DMS53 treated with DMSO at 0.1 percent for 48 hours (cell line): Measurements from ENCODE around the gene ARHGEF10L.
"Not testable (repeated sequence)": the region's sequence is repeated elsewhere in the genome, so short reads cannot be mapped to it uniquely, and the experiment has no call there.

Experiments
- DNase-seq: peaks from one replicate; lab custom pipeline; 2025; ENCODE audit not compliant: unreplicated experiment; lab: John Stamatoyannopoulos, UW

The ARHGEF10L gene

DNA sequence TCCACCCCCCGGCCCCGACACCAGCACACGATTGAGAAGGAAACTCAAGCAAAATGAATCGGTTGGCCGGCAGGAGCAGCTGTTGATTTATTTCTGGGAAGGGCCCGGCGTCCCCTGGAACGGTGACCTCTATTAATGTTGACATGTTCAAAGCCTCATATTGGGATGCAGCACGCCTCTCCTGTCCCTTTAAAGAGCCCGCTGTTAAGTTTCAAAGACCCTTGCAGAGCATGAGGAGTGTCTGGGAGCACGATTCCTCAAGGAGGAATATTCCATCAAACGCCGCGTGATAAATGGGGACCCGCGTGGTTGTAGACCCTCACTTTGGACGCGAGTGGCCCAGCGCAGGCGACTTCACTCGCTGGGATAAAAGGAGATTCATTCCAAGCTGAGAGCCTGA is 194.2 kb downstream of the ARHGEF10L start:
- DNase-seq, result no peak

DNA sequence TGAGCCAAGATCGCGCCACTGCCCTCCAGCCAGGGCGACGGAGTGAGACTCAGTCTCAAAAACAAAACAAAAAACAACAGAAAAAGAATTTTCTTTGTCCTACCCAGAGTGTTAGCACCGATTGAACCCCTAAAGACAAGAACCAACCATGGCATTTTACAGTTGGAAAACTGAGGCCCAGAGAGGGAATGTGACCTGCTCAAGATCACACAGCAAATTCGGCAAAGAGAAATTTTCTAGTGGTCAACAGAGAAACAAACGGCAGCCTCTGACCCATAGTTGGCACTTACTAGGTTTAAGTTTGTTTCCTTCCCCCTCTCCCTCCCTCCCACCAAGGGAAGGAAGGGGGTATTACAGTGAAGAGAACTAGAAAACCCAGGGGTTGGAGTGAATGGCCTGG is 195.1 kb downstream of the ARHGEF10L start:
- DNase-seq, result no peak

DNA sequence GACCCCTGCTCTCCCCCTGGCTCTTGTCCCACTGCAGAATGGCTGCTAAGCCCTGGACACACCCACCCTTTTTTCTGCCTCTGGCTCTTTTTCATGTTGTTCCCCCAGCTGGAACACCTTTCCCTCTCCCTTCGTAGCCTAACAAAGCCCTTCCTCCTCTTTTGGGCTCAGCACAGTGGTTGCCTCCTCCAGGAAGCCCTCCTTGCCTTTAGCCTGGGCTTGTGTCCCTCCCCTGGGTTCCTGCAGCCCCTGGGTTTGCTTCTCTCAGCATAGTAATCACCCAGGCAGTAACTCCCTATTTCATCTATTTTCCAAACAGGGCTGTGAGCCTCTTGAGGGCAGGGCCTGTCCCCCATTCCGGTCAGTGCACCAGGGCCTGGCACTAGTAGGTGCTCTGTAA is 195.8 kb downstream of the ARHGEF10L start:
- no peak for DNase-seq

DNA sequence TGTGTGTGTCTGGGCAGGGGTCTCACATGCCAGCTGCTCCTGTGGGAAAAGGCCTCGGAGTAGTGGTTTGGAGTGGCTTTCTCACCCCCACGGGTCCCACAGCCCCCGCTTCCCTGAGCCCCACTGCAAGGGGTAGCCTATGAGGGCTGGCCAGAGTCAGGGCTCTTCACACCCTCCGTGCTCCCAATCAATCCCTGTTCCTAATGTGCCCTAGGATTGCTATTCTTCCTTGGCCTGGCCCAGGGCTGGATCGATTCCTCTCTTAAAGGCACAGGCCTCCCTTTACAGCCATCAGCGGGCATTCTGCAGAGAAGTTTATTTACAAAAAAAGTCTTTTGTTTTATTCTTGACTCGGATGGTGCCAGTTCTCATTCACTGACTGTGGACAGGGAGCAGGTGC is 196.3 kb downstream of the ARHGEF10L start:
- no peak for DNase-seq

DNA sequence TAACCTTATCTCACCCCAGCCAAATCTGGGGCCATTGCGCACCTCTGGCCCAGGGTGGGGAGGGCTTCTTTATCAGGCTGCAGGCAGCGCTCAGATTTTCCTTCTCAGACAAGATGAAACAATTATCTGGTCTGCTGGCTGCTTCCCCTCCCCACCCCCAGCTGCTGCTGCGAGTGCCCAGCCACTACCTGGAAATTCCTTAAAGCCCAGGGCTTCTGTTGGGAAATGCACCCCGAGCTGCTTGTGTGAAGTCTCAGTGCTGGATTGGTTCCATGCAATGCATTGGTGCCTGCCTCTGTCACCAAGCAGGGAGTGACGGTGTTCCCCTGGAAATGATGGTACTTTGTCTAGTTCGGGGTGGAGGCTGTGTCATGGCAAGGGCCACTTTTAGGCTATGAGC is 197.1 kb downstream of the ARHGEF10L start:
- DNase-seq, result no peak

DNA sequence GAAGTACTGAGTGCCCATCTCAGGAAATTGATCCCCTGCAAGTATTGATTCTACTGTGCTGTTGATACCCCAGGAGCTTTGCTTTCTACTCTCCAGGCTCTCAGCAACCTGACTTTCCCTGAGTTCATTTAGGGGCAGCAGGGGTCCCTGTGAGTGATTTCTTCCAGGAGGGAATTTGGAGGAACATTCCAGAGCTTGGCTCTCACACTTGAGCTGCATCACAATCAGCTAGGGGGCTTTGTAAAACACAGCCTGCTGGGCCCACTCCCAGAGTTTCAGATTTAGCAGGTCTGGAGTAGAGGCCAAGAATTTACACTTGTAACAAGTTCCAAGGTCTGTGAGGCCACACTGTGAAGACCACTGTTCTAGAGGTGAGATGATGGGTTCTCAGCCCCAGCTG is 199.6 kb downstream of the ARHGEF10L start:
- DNase-seq, result no peak

DNA sequence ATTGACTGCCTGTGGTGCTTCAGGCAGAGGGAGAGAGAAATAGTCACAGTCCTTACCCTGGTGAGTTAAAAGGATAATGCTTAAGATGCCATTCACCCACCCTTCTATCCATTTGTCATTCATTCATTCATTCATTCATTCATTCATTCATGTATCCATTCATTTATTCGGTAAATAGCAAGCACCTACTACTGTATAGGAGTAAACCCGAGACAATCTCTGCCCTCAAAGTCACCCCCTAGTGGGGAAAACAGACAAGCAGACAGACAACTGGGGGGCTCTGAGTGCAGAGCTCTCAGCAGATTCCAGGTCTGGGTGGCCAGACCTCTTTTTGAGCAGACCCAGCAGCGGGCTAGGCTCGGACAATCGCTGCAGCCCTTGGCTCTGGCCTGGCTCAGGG is 201.6 kb downstream of the ARHGEF10L start:
- no peak for DNase-seq

DNA sequence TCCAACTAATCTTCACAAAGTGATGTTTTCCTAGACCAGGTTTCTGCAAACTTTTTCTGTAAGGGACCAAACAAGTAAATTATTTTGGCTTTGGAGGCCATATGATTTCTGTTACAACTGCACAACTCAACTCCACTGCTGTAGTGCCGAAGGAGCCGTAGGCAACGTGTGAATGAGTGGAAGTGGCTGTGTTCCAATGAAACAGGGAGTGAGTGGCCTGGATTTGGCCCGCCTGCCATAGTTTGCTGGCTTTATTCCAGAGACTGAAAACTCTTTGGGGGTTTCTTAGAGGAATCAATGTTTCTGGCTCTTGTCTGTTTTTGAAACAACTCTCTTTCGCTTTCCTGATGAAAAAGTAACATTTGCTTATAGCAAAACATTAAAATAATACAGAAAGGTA is 203.1 kb downstream of the ARHGEF10L start:
- DNase-seq, result no peak

DNA sequence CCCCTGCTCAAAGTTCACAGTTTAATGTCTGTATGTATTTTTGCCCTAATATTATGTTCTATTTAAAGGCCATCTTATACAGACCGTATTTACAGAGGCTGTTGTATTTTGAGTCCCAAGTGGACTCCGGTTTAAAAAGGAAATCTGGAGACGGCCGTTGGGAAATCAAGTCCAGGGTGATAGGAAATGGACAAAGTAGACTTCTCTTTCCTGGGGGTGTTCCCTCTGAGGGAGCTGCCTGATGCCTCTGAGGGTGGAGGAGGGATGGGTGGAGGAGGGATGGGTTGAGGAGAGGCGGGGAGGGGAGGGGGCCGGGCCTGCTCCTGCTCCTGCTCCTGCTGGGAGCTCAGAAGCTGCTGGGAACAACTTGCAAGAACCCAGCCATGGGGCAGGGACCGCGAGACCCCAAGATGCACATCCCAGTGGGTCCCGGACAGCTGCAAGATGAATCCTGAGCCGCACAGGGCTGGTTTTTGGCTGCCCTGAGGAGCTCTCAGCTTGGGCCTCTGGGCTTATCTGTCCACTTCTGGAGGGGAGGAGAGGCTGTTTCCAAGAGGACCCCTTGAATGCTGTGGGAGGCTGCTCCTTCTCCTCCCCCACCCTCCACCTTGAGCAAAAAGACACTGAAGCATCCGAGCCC is 203.6 kb downstream of the ARHGEF10L start:
- no peak for DNase-seq

DNA sequence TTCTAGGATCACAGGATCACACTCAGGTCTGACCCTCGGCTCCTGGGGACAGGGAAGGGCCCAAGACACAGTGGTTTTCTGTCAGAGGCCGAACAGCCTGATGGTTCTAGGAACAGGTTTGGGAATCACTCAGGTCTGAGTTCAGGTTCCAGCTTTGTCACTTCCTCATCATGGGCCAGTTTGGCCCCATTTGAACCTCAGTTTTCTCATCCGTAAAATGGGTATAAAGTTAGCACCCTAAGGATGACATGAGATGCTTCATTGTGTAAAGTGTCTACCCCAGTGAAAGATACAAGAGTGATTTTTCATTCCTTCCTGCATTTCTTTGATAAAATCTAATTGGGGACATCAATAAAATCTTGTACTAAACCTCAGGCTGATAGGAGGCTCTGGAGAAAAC is 204.4 kb downstream of the ARHGEF10L start:
- no peak for DNase-seq

DNA sequence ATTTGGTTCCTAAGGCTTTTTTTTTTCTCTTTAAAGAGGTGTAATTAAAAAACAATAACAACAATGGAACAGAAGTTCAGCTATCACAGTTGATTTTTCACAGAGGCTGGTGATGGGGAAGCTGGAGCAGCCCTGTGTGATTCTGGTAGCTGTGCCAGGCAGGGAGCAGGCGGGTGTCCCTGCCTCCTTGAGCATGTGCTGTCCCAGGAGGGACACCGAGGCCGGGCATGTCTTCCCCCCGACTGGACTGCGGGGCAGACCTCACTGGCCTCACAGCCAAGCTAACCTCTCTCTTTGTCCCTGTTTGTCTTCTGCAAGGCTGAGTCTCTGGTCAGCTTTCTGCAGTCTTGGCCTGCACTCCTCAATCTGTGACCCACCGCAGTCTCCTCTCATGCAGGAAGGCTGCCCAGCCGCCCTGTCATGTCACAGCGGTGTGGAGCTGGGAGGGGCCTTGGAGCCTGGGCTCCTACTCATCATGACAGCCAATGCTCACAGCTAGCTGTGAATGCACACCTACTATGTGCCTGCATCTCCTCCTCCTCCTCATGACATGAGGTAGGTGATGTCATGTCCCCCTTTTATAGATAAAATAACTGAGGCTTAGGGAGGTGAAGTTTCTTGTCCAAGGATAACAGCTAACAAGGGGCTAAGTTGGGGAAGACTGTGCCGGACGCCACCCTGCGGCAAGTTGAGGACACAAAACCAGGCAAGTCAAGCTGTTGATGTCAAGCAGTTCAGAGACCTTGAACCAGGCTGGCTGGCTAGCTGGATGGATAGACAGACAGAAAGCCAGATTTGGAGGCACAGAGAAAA is 205.4 kb downstream of the ARHGEF10L start:
- no peak for DNase-seq

DNA sequence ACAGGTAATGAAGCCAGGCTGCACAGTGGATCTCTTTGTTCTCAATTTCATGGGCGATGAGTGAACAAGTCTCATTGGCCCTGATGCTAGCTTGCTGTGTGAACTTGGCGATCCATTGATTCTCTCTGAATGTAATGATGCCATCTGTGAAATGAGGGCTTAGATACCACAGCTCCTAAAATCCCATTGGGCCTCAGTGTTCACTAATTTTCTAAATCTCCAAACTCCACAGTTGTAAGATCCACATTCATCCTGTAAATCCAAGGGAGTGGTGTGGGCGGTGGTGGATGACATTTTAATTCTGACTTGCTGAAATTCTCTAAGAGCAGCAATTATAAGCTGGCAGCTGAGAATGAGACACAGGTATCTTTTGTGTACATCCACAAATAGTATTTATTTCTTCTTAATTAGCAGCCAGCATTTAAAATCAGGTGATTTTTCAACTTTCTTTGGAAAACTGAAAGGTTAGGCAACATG is 206.0 kb downstream of the ARHGEF10L start:
- no peak for DNase-seq

DNA sequence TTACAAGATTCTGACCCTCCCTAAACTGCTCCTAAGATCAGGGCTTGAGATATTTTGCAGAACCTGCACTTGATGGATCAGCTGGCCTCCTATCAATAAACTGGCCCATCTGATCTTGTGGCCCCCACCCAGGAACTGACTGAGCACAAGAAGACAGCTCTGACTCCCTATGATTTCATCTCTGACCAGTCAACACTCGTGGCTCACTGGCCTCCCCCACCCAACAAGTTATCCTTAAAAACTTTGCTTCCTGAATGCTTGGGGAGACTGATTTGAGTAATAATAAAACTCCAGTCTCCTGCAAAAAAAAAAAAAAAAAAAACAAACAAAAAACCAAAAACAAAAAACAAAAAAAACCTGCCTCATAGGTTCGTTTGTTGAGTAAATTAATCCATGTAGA is 206.8 kb downstream of the ARHGEF10L start:
- not testable (repeated sequence) for DNase-seq

DNA sequence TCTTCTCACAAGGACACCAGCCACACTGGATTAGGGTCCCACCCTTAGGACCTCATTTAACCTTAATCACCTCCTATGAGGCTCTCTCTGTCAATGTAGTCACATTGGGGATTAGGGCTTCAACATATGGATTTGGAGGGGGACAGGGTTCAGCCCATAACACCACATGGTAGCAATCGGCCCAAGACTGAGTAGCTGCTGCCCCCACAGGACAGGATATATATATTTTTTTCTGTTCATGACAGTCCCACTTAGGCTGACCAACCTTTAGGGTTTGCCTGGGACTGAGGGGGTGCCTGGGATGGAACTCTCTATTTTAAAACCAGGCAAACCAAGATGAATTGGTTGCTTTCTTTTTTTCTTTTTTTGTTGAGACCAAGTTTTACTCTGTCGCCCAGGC is 207.4 kb downstream of the ARHGEF10L start:
- no peak for DNase-seq
